Liver (tissue), 9 donors: ENCODE results near the gene TGM3. TPM values are rescaled to one million over a fixed set of nuclear protein-coding genes. Genes with fewer than 3 reads are reported as not detected.

ENCODE experiments used
- DNase-seq: peaks from one replicate; pipeline ENCODE4 v3.0.0-alpha.2; 2017; ENCODE audit warnings: low spot score
- H3K27ac ChIP-seq, 2 donors: one replicate each; pipeline ENCODE4 v1.7.0; 2013; ENCODE audit warnings: inconsistent platforms in 2 of 2, low read length in 2 of 2, control low read depth in 1 of 2, low read depth in 1 of 2, mild to moderate bottlenecking in 1 of 2
- H3K27me3 ChIP-seq, 4 donors: one replicate each; pipeline versions ENCODE4 v1.6.1 to v1.7.0; 2013; ENCODE audit warnings: low read length in 3 of 4, inconsistent platforms in 1 of 4, mild to moderate bottlenecking in 1 of 4, moderate library complexity in 1 of 4; ENCODE audit not compliant: control insufficient read depth in 4 of 4, insufficient read depth in 4 of 4
- H3K36me3 ChIP-seq, 4 donors: one replicate each; pipeline versions ENCODE4 v1.6.1 to v1.7.0; 2013; ENCODE audit warnings: low read length in 3 of 4, mild to moderate bottlenecking in 3 of 4, low read depth in 1 of 4, moderate library complexity in 1 of 4; ENCODE audit not compliant: control insufficient read depth in 4 of 4, insufficient read depth in 3 of 4
- H3K4me1 ChIP-seq, 4 donors: one replicate each; pipeline versions ENCODE4 v1.6.1 to v1.7.0; 2013; ENCODE audit warnings: low read length in 3 of 4, mild to moderate bottlenecking in 3 of 4, moderate library complexity in 1 of 4; ENCODE audit not compliant: control insufficient read depth in 4 of 4, insufficient read depth in 4 of 4
- H3K4me3 ChIP-seq, 3 donors: one replicate each; pipeline versions ENCODE4 v1.6.1 to v1.7.0; 2013; ENCODE audit warnings: low read length in 3 of 3, control low read depth in 1 of 3, low read depth in 1 of 3, mild to moderate bottlenecking in 1 of 3
- H3K9ac ChIP-seq, 2 donors: one replicate each; pipeline ENCODE4 v1.7.0; 2013; ENCODE audit warnings: low read length in 2 of 2, mild to moderate bottlenecking in 2 of 2, moderate library complexity in 2 of 2, control low read depth in 1 of 2, low read depth in 1 of 2
- H3K9me3 ChIP-seq, 4 donors: one replicate each; pipeline versions ENCODE4 v1.6.1 to v1.7.0; 2013; ENCODE audit warnings: low read length in 3 of 4; ENCODE audit not compliant: control insufficient read depth in 4 of 4
- EGR1 ChIP-seq, 2 donors: IDR thresholded peaks; 2 replicates each; pipeline ENCODE4 v1.6.1; 2016 to 2018; ENCODE audit warnings: antibody characterized with exemption in 2 of 2, low read depth in 2 of 2
- GABPA ChIP-seq, 2 donors: IDR thresholded peaks in 1 of 2; conservative IDR thresholded peaks in 1 of 2; 2 replicates each; pipeline ENCODE4 v1.6.1; 2016; ENCODE audit warnings: antibody characterized with exemption in 2 of 2, mild to moderate bottlenecking in 1 of 2, moderate library complexity in 1 of 2
- HNF4G ChIP-seq: IDR thresholded peaks from 2 replicates; pipeline ENCODE4 v1.6.1; 2016; ENCODE audit warnings: antibody characterized with exemption
- JUND ChIP-seq, 2 donors: IDR thresholded peaks; 2 replicates each; pipeline ENCODE4 v1.6.1; 2016; ENCODE audit warnings: antibody characterized with exemption in 2 of 2
- NR2F2 ChIP-seq: IDR thresholded peaks from 2 replicates; pipeline ENCODE4 v1.6.1; 2016; ENCODE audit warnings: antibody characterized with exemption
- RXRA ChIP-seq, 2 donors: IDR thresholded peaks; 2 replicates each; pipeline ENCODE4 v1.6.1; 2017 to 2018; ENCODE audit warnings: antibody characterized with exemption in 2 of 2, mild to moderate bottlenecking in 1 of 2
- TAF1 ChIP-seq: conservative IDR thresholded peaks from 2 replicates; pipeline ENCODE4 v1.6.1; 2016; ENCODE audit warnings: antibody characterized with exemption, mild to moderate bottlenecking
- YY1 ChIP-seq: IDR thresholded peaks from 2 replicates; pipeline ENCODE4 v1.6.1; 2016; ENCODE audit warnings: antibody characterized with exemption, mild to moderate bottlenecking
- WGBS: extraction: QIAGEN DNeasy Blood & Tissue Kit; methylation state at CpG from one replicate; pipeline ENCODE4 v1.1.7; 2013; 5-methylcytosine and 5-hydroxymethylcytosine counted together
- polyA plus RNA-seq, 2 donors: library from polyadenylated mRNA; stranded (reverse) in 1 of 2; unstranded in 1 of 2; fragments of 200-250 nt in 1 of 2; fragments of >200 nt in 1 of 2; fragmentation: Nextera tagmentation in 1 of 2; extraction: Ambion mirVana in 1 of 2; gene quantifications; one replicate each; pipeline versions ENCODE4 v1.2.1 to v1.2.3, GENCODE V29; 2013 to 2015
- total RNA-seq, 2 donors: library from RNA; depleted of rRNA; stranded (reverse); fragments of >200 nt; gene quantifications; one replicate each; pipeline ENCODE4 v1.2.3, GENCODE V29; 2014
- TF ChIP-seq, protein P1 (sequence below): IDR thresholded peaks from 2 replicates; pipeline ENCODE4 v1.6.1; 2016; ENCODE audit warnings: antibody characterized with exemption
- TF ChIP-seq, protein P2 (sequence below): IDR thresholded peaks from 2 replicates; pipeline ENCODE4 v1.6.1; 2016; ENCODE audit warnings: antibody characterized with exemption, mild to moderate bottlenecking
- TF ChIP-seq, protein P3 (sequence below): IDR thresholded peaks from 2 replicates; pipeline ENCODE4 v1.6.1; 2016; ENCODE audit warnings: antibody characterized with exemption
- TF ChIP-seq, protein P4 (sequence below): IDR thresholded peaks from 2 replicates; pipeline ENCODE4 v1.6.1; 2016; ENCODE audit warnings: antibody characterized with exemption
- donor health status: healthy.
- donor health status: healthy.
- donor health status: healthy.
- donor health status: healthy.
- donor health status: healthy.

TGM3 gene
- total and polyA plus RNA-seq, 4 donors, result 0.05 to 0.28 (median 0.08) TPM; not detected in 1

DNA sequence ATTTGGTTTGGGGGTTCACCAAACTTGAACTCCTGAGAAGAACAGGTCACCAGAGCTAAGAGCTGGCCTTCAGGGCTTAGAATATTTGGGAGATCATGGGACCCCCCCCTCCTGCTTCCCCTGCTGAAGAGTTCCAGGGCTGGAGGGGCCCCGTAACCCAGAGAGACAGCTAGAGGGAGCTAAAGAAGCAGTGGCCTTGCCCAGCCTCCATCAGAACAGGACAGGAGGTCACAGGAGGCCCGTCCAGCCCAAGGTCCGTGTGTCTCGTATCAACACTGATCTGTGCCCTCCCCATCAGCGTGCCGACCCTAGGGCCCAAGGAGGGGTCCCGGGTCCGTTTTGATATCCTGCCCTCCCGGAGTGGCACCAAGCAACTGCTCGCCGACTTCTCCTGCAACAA lies 44.3 kb downstream of the TGM3 start:
- no peak overlapping the region for H3K4me3 ChIP-seq
- H3K4me1 ChIP-seq, result no peaks in the 10 kb centered on the region
- no peak for DNase-seq
- H3K9me3 ChIP-seq, result no peaks in the 10 kb centered on the region
- no peaks in the 10 kb centered on the region for H3K36me3 ChIP-seq
- TF ChIP-seq, protein P1, sequence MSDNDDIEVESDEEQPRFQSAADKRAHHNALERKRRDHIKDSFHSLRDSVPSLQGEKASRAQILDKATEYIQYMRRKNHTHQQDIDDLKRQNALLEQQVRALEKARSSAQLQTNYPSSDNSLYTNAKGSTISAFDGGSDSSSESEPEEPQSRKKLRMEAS, result no peak
- TF ChIP-seq, protein P2, sequence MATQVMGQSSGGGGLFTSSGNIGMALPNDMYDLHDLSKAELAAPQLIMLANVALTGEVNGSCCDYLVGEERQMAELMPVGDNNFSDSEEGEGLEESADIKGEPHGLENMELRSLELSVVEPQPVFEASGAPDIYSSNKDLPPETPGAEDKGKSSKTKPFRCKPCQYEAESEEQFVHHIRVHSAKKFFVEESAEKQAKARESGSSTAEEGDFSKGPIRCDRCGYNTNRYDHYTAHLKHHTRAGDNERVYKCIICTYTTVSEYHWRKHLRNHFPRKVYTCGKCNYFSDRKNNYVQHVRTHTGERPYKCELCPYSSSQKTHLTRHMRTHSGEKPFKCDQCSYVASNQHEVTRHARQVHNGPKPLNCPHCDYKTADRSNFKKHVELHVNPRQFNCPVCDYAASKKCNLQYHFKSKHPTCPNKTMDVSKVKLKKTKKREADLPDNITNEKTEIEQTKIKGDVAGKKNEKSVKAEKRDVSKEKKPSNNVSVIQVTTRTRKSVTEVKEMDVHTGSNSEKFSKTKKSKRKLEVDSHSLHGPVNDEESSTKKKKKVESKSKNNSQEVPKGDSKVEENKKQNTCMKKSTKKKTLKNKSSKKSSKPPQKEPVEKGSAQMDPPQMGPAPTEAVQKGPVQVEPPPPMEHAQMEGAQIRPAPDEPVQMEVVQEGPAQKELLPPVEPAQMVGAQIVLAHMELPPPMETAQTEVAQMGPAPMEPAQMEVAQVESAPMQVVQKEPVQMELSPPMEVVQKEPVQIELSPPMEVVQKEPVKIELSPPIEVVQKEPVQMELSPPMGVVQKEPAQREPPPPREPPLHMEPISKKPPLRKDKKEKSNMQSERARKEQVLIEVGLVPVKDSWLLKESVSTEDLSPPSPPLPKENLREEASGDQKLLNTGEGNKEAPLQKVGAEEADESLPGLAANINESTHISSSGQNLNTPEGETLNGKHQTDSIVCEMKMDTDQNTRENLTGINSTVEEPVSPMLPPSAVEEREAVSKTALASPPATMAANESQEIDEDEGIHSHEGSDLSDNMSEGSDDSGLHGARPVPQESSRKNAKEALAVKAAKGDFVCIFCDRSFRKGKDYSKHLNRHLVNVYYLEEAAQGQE, result no peak
- TF ChIP-seq, protein P3, sequence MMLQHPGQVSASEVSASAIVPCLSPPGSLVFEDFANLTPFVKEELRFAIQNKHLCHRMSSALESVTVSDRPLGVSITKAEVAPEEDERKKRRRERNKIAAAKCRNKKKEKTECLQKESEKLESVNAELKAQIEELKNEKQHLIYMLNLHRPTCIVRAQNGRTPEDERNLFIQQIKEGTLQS, result no peak
- no peak overlapping the region for H3K27ac ChIP-seq
- no peaks in the 10 kb centered on the region for H3K27me3 ChIP-seq
- no peak overlapping the region for H3K9ac ChIP-seq
- WGBS, result 93% methylated on average over 11 of the region's 11 CpGs

DNA sequence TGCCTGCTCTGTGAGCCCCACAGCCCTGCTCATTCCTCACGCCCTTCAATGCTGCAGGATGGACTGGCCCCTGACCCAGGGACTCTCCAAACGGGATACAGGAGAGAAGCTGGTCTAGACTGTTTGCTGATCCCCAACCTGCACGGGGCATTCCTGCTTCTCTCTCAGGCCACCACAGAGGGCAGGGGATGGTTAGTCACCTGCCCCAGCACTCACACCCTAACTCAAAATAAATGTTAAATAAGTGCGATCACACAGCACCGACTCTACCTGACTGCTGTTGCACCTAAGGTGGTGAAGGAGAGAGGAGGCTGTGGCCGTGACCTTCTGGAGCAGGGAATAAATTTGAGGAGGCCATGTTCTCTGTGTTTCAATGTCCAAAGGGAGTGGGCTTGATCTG lies 45.0 kb downstream of the TGM3 start:
- TF ChIP-seq HNF4G, result no peak
- TF ChIP-seq, protein P4, sequence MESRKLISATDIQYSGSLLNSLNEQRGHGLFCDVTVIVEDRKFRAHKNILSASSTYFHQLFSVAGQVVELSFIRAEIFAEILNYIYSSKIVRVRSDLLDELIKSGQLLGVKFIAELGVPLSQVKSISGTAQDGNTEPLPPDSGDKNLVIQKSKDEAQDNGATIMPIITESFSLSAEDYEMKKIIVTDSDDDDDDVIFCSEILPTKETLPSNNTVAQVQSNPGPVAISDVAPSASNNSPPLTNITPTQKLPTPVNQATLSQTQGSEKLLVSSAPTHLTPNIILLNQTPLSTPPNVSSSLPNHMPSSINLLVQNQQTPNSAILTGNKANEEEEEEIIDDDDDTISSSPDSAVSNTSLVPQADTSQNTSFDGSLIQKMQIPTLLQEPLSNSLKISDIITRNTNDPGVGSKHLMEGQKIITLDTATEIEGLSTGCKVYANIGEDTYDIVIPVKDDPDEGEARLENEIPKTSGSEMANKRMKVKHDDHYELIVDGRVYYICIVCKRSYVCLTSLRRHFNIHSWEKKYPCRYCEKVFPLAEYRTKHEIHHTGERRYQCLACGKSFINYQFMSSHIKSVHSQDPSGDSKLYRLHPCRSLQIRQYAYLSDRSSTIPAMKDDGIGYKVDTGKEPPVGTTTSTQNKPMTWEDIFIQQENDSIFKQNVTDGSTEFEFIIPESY, result no peak
- 97% methylated on average over 6 of the region's 6 CpGs for WGBS
- DNase-seq, result no peak
- no peak overlapping the region for H3K4me3 ChIP-seq
- H3K9ac ChIP-seq, result no peak overlapping the region
- no peak overlapping the region for H3K27ac ChIP-seq
- H3K4me1 ChIP-seq, result no peaks in the 10 kb centered on the region
- H3K27me3 ChIP-seq, result no peaks in the 10 kb centered on the region
- H3K36me3 ChIP-seq, result no peaks in the 10 kb centered on the region
- H3K9me3 ChIP-seq, result no peaks in the 10 kb centered on the region

DNA sequence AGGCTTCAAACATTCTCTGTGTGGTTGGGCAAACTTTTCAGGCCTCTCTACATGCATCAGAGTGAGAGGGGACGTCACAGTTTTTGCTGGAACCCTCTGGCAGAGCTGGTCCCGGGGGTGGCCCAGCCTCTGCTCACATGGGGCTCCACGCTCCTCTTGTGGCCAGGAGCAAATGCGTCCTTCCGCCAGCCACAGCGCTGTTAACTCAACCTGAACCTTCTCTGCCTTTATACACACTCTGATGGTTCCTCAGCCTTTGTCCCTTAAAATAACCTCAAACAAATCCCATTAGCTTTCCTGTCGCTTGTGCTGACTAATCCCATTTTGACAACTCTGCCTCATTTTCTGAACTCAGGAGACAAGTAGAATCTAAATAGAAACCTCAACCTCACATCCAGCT lies 45.5 kb downstream of the TGM3 start:
- Histone ChIP-seq H3K9ac (no peak overlapping the region), H3K4me3 (no peak overlapping the region), H3K36me3 (no peaks in the 10 kb centered on the region), H3K27me3 (no peaks in the 10 kb centered on the region), H3K27ac (no peak overlapping the region), H3K4me1 (no peaks in the 10 kb centered on the region), H3K9me3 (no peaks in the 10 kb centered on the region)
- no peak for DNase-seq
- WGBS, result 95% methylated on average over 7 of the region's 7 CpGs
- TF ChIP-seq, protein P3, result no peak
- no peak for TF ChIP-seq HNF4G
- TF ChIP-seq TAF1, result no peak
- TF ChIP-seq GABPA (IDR thresholded peaks at IDR 0.05 in 1 of 2, conservative IDR thresholded peaks at IDR 0.05 in 1 of 2), result no peak
- TF ChIP-seq JUND (IDR thresholded peaks at IDR 0.05), result no peak
- no peak for TF ChIP-seq YY1
- TF ChIP-seq NR2F2, result no peak
- TF ChIP-seq, protein P2, result no peak
- TF ChIP-seq RXRA (IDR thresholded peaks at IDR 0.05), result no peak
- no peak for TF ChIP-seq EGR1 (IDR thresholded peaks at IDR 0.05; ENCODE audit: low read depth in 2 of 2)
- TF ChIP-seq, protein P4, result no peak
